WTC11 (cell line): ENCODE results near the gene FGD6. TPM values are rescaled to one million over a fixed set of nuclear protein-coding genes. Genes with fewer than 3 reads are reported as not detected.

Experiments used
- ATAC-seq: fragments of 200-7000 bp; cut with Tn5 transposase; 2 replicates; pipeline ENCODE4 v1.10.0; 2021; ENCODE audit warnings: mild to moderate bottlenecking, moderate library complexity
- CTCF ChIA-PET: fragments of 300-600 bp; sonication (Branson Sonifier 250); formaldehyde crosslinking; loops from one replicate; lab custom pipeline; 2021; ENCODE audit warnings: antibody characterized with exemption; lab: Charles Lee
- POLR2A ChIA-PET: fragments of 350-600 bp; sonication (Branson Sonifier 250); formaldehyde crosslinking; loops from one replicate; lab custom pipeline; 2021; ENCODE audit warnings: antibody characterized with exemption; lab: Charles Lee
- DNase-seq: peaks from one replicate; pipeline ENCODE4 v3.0.0; 2021; ENCODE audit warnings: low spot score
- H3K27ac Mint-ChIP-seq: 2 replicates; pipeline ENCODE4 v1.8.0; 2021; ENCODE audit warnings: mixed read lengths
- H3K27me3 Mint-ChIP-seq: 2 replicates; pipeline ENCODE4 v1.8.0; 2021; ENCODE audit warnings: low read depth, mild to moderate bottlenecking, moderate library complexity, mixed read lengths
- H3K36me3 Mint-ChIP-seq: 2 replicates; pipeline ENCODE4 v1.8.0; 2021; ENCODE audit warnings: mixed read lengths
- H3K4me1 Mint-ChIP-seq: 2 replicates; pipeline ENCODE4 v1.8.0; 2022; ENCODE audit warnings: mixed read lengths
- H3K4me3 Mint-ChIP-seq: 2 replicates; pipeline ENCODE4 v1.8.0; 2021; ENCODE audit warnings: mild to moderate bottlenecking, moderate library complexity, mixed read lengths
- H3K9me3 Mint-ChIP-seq: 2 replicates; pipeline ENCODE4 v1.8.0; 2021; ENCODE audit warnings: mixed read lengths
- AFF4 ChIP-seq: sonication (generic); formaldehyde crosslinking; IDR thresholded peaks from 2 replicates; pipeline ENCODE4 v1.8.1; 2023; ENCODE audit warnings: mild to moderate bottlenecking, missing genetic modification reagents, borderline replicate concordance
- ATF1 ChIP-seq: sonication (generic); formaldehyde crosslinking; IDR thresholded peaks from 2 replicates; pipeline ENCODE4 v1.8.1; 2023; ENCODE audit warnings: mild to moderate bottlenecking, moderate library complexity, missing genetic modification reagents
- CREB1 ChIP-seq: sonication (generic); formaldehyde crosslinking; IDR thresholded peaks from 2 replicates; pipeline ENCODE4 v1.8.0; 2023; ENCODE audit warnings: mild to moderate bottlenecking, missing genetic modification reagents
- CREM ChIP-seq: sonication (generic); formaldehyde crosslinking; IDR thresholded peaks from 2 replicates; pipeline ENCODE4 v1.8.1; 2022; ENCODE audit warnings: mild to moderate bottlenecking, missing genetic modification reagents, moderate library complexity
- ERG ChIP-seq: fragments of 250-450 bp; sonication (Bioruptor Pico); IDR thresholded peaks from 2 replicates; pipeline ENCODE4 v1.8.0; 2021; ENCODE audit warnings: mild to moderate bottlenecking
- ETV6 ChIP-seq: sonication (generic); formaldehyde crosslinking; IDR thresholded peaks from 2 replicates; pipeline ENCODE4 v1.8.1; 2022; ENCODE audit warnings: mild to moderate bottlenecking, missing genetic modification reagents
- IRF2 ChIP-seq: sonication (generic); formaldehyde crosslinking; IDR thresholded peaks from 2 replicates; pipeline ENCODE4 v1.8.0; 2022; ENCODE audit warnings: low read depth, missing genetic modification reagents, borderline replicate concordance
- JAZF1 ChIP-seq: fragments of 250-450 bp; sonication (Bioruptor Pico); IDR thresholded peaks from 2 replicates; pipeline ENCODE4 v1.9.0; 2021; ENCODE audit warnings: moderate library complexity, mild to moderate bottlenecking, inconsistent platforms
- MXD4 ChIP-seq: fragments of 250-450 bp; sonication (Bioruptor Pico); IDR thresholded peaks from 2 replicates; pipeline ENCODE4 v1.8.0; 2021; ENCODE audit warnings: mild to moderate bottlenecking, moderate library complexity, borderline replicate concordance
- MYBL2 ChIP-seq: sonication (generic); formaldehyde crosslinking; IDR thresholded peaks from 2 replicates; pipeline ENCODE4 v1.8.1; 2023; ENCODE audit warnings: mild to moderate bottlenecking, moderate library complexity, missing genetic modification reagents
- NR2C2 ChIP-seq: sonication (generic); formaldehyde crosslinking; IDR thresholded peaks from 2 replicates; pipeline ENCODE4 v1.8.0; 2022; ENCODE audit warnings: mild to moderate bottlenecking, missing genetic modification reagents
- PRRX2 ChIP-seq: fragments of 250-450 bp; sonication (Bioruptor Pico); IDR thresholded peaks from 2 replicates; pipeline ENCODE4 v1.8.0; 2021; ENCODE audit warnings: mild to moderate bottlenecking
- STAT6 ChIP-seq: sonication (generic); formaldehyde crosslinking; conservative IDR thresholded peaks from 2 replicates; pipeline ENCODE4 v1.8.1; 2023; ENCODE audit warnings: mild to moderate bottlenecking, low read depth, missing genetic modification reagents, moderate library complexity
- TEAD1 ChIP-seq: sonication (generic); formaldehyde crosslinking; IDR thresholded peaks from 2 replicates; pipeline ENCODE4 v1.8.0; 2022; ENCODE audit warnings: mild to moderate bottlenecking, missing genetic modification reagents
- USF1 ChIP-seq: sonication (generic); formaldehyde crosslinking; IDR thresholded peaks from 2 replicates; pipeline ENCODE4 v1.8.0; 2022; ENCODE audit warnings: mild to moderate bottlenecking, missing genetic modification reagents
- ZNF219 ChIP-seq: sonication (generic); formaldehyde crosslinking; IDR thresholded peaks from 2 replicates; pipeline ENCODE4 v1.8.0; 2023; ENCODE audit warnings: missing genetic modification reagents, mild to moderate bottlenecking, borderline replicate concordance
- ZNF425 ChIP-seq: fragments of 250-450 bp; sonication (Bioruptor Pico); conservative IDR thresholded peaks from 2 replicates; pipeline ENCODE4 v1.9.0; 2021; ENCODE audit warnings: mild to moderate bottlenecking
- total RNA-seq: library from RNA; stranded (reverse); gene quantifications from 3 replicates; pipeline ENCODE4 v1.2.3, GENCODE V29; 2021
- TF ChIP-seq, protein P1 (sequence below): sonication (generic); formaldehyde crosslinking; IDR thresholded peaks from 2 replicates; pipeline ENCODE4 v1.8.0; 2023; ENCODE audit warnings: mild to moderate bottlenecking, missing genetic modification reagents
- TF ChIP-seq, protein P2 (sequence below): sonication (generic); formaldehyde crosslinking; IDR thresholded peaks from 2 replicates; pipeline ENCODE4 v1.8.1; 2023; ENCODE audit warnings: mild to moderate bottlenecking, missing genetic modification reagents, moderate library complexity
- TF ChIP-seq, protein P3 (sequence below): sonication (generic); formaldehyde crosslinking; IDR thresholded peaks from 2 replicates; pipeline ENCODE4 v1.8.1; 2022; ENCODE audit warnings: missing genetic modification reagents, borderline replicate concordance

FGD6 gene
- total RNA-seq, 1 experiment from 2014 or later: 28.2 TPM

DNA sequence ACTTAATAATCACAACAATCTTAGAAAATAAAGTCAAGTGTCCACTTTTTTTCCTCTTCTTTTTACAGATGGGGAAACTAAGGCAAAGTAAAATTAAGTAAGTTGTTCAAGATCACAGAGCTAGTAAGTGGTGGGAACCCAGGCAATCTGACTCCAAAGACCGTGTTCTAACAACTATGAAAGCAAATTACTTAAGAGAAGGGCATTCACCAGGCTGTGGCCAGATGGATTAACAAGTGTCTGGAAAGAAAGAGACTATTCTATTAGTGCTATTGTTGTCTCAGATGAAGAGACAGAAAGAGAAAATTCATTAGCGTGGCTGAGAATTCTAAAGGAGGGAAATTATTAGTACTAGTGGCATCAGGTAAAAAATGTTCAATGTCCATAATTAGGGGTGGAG is 48.5 kb downstream of the FGD6 start:
- POLR2A ChIA-PET: interaction anchor here (0.6 kb wide), 1 partner anchor 57 kb away, joined by 3 read pairs; no protein-coding TSS in a partner anchor
- DNase-seq (no peak), ATAC-seq (no peak)
- CTCF ChIA-PET: no interaction called here
- peaks cover 10% of the 10 kb centered on the region for H3K4me1 Mint-ChIP-seq
- no peaks in the 10 kb centered on the region for H3K27me3 Mint-ChIP-seq
- no peaks in the 10 kb centered on the region for H3K9me3 Mint-ChIP-seq
- TF ChIP-seq IRF2: no peak
- no peak for TF ChIP-seq ATF1 (CRISPR knock-in tag)
- TF ChIP-seq STAT6 (CRISPR knock-in tag): no peak
- TF ChIP-seq AFF4 (CRISPR knock-in tag): no peak
- TF ChIP-seq PRRX2: no peak
- no peak for TF ChIP-seq ETV6
- TF ChIP-seq CREM (CRISPR knock-in tag): no peak
- TF ChIP-seq MYBL2 (CRISPR knock-in tag): no peak
- TF ChIP-seq, protein P1, sequence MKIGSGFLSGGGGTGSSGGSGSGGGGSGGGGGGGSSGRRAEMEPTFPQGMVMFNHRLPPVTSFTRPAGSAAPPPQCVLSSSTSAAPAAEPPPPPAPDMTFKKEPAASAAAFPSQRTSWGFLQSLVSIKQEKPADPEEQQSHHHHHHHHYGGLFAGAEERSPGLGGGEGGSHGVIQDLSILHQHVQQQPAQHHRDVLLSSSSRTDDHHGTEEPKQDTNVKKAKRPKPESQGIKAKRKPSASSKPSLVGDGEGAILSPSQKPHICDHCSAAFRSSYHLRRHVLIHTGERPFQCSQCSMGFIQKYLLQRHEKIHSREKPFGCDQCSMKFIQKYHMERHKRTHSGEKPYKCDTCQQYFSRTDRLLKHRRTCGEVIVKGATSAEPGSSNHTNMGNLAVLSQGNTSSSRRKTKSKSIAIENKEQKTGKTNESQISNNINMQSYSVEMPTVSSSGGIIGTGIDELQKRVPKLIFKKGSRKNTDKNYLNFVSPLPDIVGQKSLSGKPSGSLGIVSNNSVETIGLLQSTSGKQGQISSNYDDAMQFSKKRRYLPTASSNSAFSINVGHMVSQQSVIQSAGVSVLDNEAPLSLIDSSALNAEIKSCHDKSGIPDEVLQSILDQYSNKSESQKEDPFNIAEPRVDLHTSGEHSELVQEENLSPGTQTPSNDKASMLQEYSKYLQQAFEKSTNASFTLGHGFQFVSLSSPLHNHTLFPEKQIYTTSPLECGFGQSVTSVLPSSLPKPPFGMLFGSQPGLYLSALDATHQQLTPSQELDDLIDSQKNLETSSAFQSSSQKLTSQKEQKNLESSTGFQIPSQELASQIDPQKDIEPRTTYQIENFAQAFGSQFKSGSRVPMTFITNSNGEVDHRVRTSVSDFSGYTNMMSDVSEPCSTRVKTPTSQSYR (CRISPR knock-in tag): no peak
- no peak for TF ChIP-seq NR2C2 (CRISPR knock-in tag)
- TF ChIP-seq JAZF1: no peak
- TF ChIP-seq, protein P2, sequence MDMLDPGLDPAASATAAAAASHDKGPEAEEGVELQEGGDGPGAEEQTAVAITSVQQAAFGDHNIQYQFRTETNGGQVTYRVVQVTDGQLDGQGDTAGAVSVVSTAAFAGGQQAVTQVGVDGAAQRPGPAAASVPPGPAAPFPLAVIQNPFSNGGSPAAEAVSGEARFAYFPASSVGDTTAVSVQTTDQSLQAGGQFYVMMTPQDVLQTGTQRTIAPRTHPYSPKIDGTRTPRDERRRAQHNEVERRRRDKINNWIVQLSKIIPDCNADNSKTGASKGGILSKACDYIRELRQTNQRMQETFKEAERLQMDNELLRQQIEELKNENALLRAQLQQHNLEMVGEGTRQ (CRISPR knock-in tag): no peak
- TF ChIP-seq ZNF219 (CRISPR knock-in tag): no peak
- TF ChIP-seq, all 79 proteins: peak for 0
- Mint-ChIP-seq H3K36me3 (peaks cover 16% of the 10 kb centered on the region), H3K4me3 (no peak overlapping the region), H3K27ac (no peak overlapping the region)

DNA sequence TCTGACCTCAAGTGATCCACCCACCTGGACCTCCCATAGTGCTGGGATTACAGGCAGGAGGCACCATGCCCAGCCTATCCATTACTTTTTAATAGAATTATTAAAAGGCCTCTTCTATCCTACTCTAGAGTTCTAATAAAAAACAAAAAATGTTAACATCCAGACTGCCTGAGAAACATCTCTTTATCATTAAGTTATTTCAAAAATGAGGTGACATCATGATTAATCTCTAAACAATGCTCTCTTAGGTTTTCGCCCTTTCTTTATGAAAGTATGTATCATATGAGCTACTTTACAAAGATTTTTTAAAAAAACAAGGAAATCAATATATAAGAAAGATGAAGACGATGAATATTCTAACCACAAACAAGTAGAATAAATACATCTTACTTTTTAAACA is 52.6 kb downstream of the FGD6 start:
- POLR2A ChIA-PET: interaction anchor here (0.6 kb wide), 1 partner anchor 187 kb away, joined by 3 read pairs; no protein-coding TSS in a partner anchor
- H3K4me3 Mint-ChIP-seq: no peak overlapping the region
- H3K27ac Mint-ChIP-seq: no peak overlapping the region
- DNase-seq (no peak), ATAC-seq (no peak)
- H3K4me1 Mint-ChIP-seq: peaks cover 21% of the 10 kb centered on the region
- H3K36me3 Mint-ChIP-seq: peaks cover 12% of the 10 kb centered on the region
- no peaks in the 10 kb centered on the region for H3K27me3 Mint-ChIP-seq
- CTCF ChIA-PET: no interaction called here
- no peaks in the 10 kb centered on the region for H3K9me3 Mint-ChIP-seq
- TF ChIP-seq ZNF425 (CRISPR knock-in tag) (no peak), ERG (CRISPR knock-in tag) (no peak), MXD4 (CRISPR knock-in tag) (no peak), TEAD1 (no peak), CREB1 (CRISPR knock-in tag) (no peak), USF1 (CRISPR knock-in tag) (no peak)
- TF ChIP-seq, protein P3, sequence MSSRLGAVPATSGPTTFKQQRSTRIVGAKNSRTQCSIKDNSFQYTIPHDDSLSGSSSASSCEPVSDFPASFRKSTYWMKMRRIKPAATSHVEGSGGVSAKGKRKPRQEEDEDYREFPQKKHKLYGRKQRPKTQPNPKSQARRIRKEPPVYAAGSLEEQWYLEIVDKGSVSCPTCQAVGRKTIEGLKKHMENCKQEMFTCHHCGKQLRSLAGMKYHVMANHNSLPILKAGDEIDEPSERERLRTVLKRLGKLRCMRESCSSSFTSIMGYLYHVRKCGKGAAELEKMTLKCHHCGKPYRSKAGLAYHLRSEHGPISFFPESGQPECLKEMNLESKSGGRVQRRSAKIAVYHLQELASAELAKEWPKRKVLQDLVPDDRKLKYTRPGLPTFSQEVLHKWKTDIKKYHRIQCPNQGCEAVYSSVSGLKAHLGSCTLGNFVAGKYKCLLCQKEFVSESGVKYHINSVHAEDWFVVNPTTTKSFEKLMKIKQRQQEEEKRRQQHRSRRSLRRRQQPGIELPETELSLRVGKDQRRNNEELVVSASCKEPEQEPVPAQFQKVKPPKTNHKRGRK (CRISPR knock-in tag): no peak
